ENCODE data around the gene GRN.
A peak's percentile ranks its signal among the peaks of the same experiment; 100 is the strongest.
"Not testable (repeated sequence)": the region's sequence is repeated elsewhere in the genome, so short reads cannot be mapped to it uniquely, and the experiment has no call there.

Gene GRN

DNA sequence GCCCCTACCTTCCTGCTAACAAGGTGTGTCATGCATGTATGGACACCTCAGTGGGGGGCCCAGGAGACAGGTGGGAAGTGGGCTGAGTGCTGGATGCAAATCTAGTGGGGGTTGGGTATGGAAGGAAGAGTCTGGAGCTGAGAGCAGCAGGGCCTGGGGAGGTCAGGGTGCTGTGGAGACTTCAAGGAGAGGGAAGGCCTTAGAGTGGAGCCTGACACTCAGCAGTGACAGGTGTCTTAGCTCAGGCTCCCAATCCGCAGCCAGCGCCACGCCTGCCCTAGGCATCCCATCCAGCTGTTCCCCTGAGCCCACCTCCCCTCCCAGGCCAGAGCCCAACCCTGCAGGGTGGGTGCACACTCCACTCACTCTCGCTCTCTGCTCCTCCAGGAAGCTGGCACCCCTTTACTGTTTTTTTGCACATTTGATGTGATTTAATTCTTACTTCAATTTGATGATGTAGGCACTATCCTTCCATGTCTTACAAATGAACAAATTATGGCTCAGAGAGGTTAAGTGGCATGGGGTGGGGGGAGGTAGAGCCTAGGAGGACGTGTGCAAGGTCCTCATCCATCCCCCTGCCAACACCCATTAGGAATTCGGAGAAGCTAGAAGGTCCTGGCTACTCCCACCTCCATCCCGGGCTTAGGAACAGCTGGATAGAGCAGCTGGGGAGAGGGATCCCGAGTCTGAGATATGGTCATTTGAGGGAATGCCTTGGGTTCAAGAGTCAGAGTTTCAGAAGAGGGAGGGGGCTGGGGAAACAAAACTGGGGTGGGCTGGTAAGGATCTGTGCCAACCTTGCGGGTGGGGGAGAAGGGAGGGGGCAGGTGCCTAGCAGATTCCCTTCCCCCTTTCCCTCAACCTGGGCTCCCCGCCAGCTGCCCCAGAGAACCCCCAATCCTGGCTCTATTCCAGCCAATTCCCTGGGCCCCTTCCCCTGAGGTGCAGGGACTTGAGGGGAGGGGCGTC is 16.5 kb downstream of the GRN start:
- no peak for DNase-seq

- DNase-seq = no peak
Measured at GRCh38 chr17:44362459-44362948, 17.4 kb downstream of the GRN start.

DNA sequence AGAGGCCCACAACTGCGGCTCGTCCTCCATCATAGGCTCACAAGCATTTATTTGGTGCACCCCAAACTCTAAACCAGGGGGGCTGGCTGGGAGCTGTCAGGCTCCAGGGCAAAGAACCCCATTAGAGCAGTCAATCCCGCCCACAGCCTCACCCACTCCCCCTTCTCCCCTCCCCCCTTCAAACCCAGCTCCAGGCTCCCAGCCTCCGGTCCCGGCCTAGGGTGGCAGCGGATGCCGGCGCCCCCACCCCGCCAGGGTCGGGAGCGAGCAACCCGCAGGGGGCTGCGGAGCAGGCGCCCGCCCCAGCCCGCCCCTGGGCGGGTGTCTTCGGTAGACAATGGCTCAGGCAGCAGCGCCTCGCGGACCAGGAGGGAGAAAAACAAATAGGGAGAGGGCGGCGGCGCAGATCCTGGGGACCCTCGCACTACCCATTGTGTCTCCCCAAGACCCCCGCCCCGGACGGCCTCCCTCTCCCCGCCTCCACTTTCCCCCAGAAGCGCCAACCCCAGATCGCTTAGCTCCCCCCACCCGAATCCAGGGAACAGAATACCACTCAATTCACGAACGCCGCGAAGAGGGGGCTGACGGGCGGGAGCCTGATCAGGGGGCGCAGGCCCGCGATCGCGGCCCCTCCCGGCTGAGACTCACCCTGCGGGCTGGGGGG is 18.0 kb downstream of the GRN start:
- DNase-seq = no peak

DNA sequence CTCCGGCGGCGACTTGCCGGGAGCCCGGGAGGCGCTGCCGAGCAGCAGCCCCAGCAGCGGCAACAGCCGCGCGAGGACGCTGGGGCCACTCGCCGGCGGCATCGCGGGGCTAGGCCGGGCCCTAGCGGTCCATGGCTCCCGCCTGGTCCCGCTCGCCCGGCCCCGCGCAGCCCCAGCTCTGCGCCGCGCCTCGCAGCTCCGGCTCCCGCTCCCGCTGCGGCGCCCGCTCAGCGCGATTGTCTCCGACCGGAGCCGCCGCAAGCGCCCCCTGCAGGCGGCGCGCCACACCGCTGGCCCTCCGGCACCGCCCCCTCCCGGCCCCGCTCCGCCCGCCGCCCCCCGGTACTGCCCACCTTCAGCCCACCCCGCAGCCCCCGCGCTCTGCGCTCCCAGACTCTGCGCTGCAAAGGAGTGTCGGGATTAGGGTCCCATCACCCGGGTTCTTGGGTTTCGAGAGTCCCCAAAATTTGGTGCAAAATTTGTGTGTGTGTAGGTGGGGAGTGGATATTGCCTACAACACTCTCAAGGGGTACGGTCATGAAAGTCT is 18.6 kb downstream of the GRN start, which contains the start of gene FAM171A2:
Gene FAM171A2 (minus strand): TSS at position 241 of the 547 bp plus-strand sequence. CDS start 139 bp downstream, at position 102.
- DNase-seq = peak; percentile 65

- not testable (repeated sequence) for DNase-seq
Measured at GRCh38 chr17:44365051-44365450, 19.9 kb downstream of the GRN start.

DNA sequence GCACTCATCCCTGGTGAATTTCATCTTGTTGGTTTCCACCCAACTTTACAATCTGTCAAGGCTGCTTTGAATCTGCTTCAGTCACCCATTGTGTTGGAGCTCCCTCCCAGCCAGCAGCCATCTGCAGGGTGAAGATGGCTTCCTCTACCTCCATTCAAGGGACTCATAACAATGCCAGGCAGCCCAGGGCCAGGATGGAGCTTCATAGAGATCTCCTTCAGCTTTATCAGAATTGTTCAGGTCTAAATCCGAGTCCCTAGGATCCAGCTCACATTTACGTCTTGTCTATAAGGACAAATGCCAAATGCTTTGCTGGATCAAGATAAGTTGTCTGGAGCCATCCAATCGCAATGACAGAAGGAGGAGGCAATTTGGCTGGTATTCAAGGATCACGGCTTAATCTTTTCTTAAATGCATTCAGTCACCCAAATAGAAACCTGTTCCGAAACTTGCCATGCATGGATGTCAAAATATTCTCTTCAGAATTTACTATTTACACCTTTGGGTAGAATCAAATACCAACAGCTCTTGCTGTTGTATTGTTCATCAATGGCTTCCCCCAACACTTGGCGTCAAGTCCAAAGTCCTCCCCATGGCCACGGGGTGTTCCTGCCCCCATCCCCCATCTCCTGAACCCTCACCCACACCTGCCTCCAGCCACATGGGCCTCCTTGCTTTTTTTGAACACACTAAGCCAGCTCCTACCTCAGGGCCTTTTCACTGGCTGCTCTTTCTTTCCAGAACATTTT is 22.3 kb downstream of the GRN start:
- DNase-seq = no peak

- DNase-seq = not testable (repeated sequence)
Measured at GRCh38 chr17:44368391-44369243, 23.5 kb downstream of the GRN start.

- DNase-seq = not testable (repeated sequence)
Measured at GRCh38 chr17:44369414-44370023, 24.4 kb downstream of the GRN start.

- no peak for DNase-seq
Measured at GRCh38 chr17:44372036-44372435, 26.9 kb downstream of the GRN start.

- DNase-seq = no peak
Measured at GRCh38 chr17:44374306-44375195, 29.4 kb downstream of the GRN start.

GRCh38 chr17:44375196-44376017 is 30.3 kb downstream of the GRN start:
- no peak for DNase-seq

GRCh38 chr17:44376124-44376523 is 31.0 kb downstream of the GRN start:
- no peak for DNase-seq

- no peak for DNase-seq
Measured at GRCh38 chr17:44376779-44377178, 31.7 kb downstream of the GRN start.

- DNase-seq = no peak
Measured at GRCh38 chr17:44378171-44378705, 33.1 kb downstream of the GRN start.

- no peak for DNase-seq
Measured at GRCh38 chr17:44379887-44380286, 34.8 kb downstream of the GRN start.

DNA sequence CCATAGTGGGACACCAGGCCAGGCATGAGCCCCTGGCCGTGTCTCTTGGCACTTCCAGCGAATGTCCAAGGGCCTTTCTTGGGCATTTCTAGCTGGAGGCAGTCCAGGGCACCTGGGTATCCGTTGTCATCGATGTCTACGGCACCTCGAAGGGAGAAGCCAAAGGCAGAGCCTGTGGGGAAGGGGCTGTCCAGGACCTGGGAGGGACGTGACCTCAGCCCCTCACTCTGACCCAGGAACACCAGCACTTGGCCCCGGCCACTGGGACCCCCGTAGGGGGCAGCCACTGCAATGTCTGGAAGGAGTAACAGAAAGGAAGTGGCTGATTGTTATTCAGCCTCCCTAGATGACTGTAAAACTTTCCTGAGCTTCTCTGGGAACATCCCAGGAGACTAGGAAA is 35.7 kb downstream of the GRN start:
- no peak for DNase-seq

DNA sequence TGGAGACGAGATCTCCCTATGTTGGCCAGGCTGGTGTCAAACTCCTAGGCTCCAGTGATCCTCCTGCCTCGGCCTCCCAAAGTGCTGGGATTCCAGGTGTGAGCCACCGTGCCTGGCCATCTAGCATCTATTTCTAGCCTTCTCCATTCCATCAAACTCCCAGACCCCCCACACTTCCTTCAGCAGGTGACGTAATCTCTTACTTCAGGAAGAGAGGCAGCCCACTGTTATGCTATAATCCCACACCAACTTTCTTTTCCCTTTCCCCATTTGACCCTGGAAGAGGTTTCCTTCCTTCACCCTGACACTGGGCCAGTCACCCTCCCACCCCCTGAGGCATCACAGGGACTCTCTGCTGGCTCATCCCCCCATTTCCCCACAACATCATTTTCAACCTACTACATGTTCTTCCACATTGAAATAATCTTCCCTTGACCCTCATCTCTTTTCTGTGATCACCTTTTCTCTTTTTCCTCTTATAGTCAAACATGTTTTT is 36.8 kb downstream of the GRN start:
- DNase-seq = no peak

- DNase-seq = no peak
Measured at GRCh38 chr17:44382917-44383316, 37.8 kb downstream of the GRN start.

DNA sequence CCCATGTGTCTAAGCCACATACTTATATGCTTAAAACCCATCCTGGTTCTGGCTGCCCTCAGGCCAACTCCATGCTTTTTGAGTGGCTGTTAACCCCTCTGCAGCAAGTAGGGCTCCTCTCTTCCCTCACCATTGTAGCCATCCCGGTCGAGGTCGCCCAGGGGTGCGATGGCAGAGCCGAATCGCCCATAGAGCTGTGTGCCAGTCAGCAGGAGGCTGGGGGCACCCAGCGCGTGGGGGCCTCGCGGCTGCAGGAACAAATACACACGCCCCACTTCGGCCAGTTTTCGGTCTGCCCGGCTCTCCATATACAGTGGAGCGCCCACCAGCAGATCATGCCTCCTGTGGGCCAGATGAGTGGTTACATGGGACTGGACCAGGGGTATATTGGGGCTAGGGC is 38.3 kb downstream of the GRN start:
- no peak for DNase-seq

Data from stimulated activated CD4-positive, alpha-beta T cell treated with anti-CD3 and anti-CD28 coated beads, Interleukin-4, amount 100 ng/mL, for 24 hours (primary cell).